A204.1 (cell line): ENCODE measurements around the gene GAD2.
"Not testable (repeated sequence)": the region's sequence is repeated elsewhere in the genome, so short reads cannot be mapped to it uniquely, and the experiment has no call there.

Experiments used
- FAIRE-seq: peaks from 2 replicates; lab custom pipeline; 2012; peaks lifted over from hg19 to GRCh38; lab: Jason Lieb, UNC

Gene GAD2

GRCh38 chr10:26318672-26319071 lies 102.1 kb downstream of the GAD2 start:
- FAIRE-seq, result no peak

DNA sequence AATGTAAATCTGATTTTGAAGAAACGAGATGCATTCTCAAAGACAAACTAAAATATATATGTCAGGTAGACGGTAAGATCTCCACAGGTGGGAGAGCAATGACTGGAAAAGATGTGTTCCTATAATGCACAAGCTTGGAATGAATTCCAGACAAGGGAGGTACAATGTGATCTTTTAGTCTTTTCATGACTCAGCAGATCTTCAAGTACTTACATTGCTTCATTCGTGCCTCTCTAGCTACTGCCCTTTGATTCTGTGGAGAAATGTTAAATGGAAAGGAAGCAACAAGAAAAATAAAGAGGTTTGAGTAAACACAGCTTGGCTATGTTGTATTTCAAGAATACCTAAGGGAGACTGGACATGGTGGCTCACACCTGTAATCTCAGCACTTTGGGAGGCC lies 106.6 kb downstream of the GAD2 start:
- FAIRE-seq, result no peak

DNA sequence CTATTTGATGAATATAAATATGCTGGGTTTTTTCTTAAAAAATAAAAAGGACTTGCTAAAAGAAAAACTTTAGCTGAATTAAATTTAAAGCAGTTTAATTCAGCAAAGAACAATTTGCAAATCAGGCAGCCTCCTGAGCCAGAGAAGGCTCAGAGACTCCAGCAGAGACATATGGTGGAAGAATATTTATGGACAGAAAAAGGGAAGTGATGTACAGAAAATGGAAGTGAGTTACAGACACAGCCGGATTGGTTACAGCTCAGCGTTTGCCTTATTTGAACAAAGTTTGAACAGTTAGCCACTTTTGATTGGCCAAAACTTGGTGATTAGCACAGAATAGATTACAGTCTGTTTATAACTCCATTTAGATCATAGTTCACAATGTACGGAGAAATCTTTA lies 110.3 kb downstream of the GAD2 start:
- FAIRE-seq, result no peak

GRCh38 chr10:26327811-26328210 lies 111.2 kb downstream of the GAD2 start:
- no peak for FAIRE-seq

DNA sequence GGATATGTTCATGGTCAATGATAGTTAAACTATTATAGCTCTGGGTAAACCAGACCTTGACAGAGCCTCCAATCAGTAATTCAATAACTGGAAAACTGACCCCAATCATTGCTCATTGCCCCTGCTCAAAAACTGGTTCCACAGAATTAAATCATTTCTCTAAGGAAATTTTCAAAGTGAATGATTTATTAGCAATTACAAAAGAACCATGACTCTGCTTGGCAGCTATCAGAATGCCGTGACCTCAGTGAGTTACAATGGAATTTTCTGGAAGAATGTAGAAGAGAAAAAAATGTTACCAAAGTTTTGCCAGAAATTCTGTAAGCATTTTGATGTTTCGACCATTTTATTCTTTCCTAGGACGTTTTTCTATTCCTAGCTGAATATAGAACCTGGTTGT lies 114.8 kb downstream of the GAD2 start:
- no peak for FAIRE-seq

DNA sequence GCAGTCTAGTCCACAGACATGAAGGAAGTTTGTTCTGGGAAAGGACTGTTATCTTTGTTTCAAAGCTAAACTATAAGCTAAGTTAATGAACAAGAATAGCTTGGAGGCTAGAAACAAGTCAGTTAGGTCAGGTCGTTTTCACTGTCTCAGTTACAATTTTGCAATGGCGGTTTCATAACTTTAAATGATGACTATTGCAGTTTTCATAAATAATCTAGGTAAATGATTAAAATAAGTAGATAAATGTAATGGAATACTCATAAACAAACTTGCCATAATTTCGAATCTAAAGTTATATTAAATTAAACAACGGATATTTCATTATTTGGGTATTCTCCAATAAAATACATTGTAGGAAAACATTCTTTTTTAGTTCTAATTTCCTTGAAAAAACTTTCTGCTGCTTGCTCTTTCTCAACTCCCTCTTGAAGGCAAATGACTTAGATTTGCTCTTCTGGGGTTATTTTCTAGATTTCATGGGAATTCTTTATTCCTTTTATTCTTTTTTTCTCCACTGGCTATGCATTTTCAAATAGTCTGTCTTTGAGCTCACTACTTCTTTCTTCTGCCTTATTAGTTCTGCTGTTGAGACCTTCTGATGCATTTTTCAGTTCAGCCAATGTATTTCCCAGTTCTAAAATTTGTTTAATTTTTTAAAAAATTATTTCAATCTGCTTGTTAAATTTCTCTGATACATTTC lies 117.8 kb downstream of the GAD2 start:
- no peak for FAIRE-seq

DNA sequence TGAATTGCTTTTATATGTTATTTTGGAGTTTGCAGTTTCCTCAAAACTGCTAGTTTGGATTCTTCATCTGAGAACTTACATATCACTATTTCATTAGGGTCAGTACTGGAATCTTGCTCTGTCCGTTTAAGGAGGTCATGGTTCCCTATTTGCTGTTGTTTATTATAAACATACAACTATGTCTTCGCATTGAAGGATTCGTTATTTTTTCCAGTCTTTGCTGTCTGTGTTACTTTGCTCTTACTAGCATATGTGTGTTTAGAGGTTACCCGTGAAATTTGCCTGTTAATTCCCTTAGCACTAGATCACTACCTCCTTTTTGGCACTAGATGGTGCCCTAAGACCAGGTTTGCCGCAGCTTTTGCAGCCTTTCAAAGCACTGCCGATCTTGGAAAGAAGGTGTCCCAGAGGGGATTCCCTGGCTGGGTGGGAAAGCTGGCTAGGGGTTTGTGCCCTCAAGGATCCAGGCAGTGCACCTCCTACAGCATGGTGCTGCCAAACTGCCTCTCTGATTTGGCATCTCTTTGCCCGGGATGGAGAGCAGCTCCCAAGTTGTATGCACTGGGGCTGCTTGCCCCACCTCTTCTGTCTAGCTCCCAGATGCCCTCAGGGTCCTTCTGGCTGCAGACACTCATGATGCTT lies 118.5 kb downstream of the GAD2 start:
- FAIRE-seq, result peak; percentile 27

DNA sequence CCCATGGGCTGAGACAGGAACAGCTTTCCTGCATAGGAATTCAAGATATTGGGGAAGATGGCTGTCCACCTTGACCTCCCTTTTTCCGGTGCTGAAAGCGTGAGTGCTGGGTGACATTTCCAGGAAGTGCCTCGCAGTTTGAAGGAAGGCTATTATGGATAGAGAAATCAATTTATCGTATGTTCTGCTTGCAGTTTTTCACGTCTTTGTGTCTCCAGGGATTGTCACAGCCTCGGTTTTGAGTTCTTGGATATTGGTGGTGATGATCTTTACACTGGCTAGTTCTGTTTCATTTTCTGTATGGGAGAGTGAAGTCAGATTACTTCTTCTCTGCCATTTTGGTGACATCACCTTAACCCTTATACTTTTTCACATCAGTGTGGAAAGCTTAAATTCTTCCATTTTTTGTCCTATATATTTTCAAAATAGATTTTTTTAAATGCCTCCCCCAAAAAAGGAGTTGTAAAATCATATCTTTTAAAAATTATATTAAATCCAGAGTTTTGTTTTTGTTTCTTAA lies 119.1 kb downstream of the GAD2 start:
- no peak for FAIRE-seq

- FAIRE-seq, result no peak
Measured at GRCh38 chr10:26336979-26337378, 120.4 kb downstream of the GAD2 start.

DNA sequence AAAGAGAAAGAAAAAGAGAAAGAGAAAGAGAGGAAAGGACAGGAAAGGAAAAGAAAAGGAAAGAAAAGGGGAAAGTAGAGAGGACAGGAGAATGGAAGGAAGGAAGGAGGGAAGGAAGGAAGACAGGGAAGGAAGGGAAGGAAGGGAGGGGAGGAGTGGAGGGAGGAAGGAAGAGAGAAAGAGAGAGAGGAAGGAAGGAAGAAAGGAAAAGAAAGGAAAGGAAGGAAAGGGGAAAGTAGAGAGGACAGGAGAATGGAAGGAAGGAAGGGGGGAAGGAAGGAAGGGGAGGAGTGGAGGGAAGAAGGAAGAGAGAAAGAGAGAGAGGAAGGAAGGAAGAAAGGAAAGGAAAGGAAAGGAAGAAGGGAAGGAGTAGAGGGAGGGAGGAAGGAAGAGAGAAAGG lies 125.1 kb downstream of the GAD2 start:
- no peak for FAIRE-seq

DNA sequence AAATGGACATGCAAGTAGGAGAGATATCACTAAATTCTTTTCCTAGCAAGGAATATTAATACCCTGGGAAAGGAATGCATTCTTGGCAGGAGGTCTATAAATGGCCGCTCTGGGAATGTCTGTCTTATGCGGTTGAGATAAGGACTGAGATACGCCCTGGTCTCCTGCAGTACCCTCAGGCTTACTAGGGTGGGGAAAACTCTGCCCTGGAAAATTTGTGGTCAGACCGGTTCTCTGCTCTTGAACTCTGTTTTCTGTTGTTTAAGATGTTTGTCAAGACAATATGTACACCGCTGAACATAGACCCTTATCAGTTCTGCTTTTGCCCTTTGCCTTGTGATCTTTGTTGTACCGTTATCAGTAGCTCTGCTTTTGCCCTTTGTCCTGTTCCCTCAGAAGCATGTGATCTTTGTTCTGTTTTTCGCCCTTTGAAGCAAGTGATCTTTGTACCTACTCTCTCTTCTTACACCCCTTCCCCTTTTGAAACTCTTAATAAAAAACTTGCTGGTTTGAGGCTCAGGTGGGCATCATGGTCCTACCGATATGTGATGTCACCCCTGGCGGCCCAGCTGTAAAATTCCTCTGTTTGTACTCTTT lies 132.3 kb downstream of the GAD2 start:
- FAIRE-seq, result not testable (repeated sequence)
